ENCODE measurements around the gene TAX1BP1.

Gene TAX1BP1

DNA sequence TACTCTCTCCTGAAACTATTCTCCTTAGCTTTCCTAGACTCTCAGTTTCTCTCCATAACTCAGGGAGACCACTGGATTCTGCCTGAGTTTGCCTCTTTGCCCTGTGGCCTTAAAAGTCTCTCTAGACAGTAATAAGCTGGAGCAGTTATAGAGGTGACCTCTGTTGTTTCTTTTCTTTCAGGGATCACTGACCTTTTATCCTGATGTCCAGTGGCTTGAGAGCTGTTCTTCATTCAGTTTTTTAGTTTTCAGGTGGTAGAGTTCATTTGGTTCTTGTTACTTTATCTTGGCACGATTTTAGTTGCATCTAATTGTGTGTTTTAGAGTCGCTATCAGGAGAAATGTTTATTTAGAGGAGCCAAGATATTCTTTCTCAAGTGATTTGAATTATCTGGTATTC lies 37.7 kb downstream of the TAX1BP1 start:
- no peak overlapping the region for H3K4me3 ChIP-seq (ENCODE audit: low read depth, low read length)

DNA sequence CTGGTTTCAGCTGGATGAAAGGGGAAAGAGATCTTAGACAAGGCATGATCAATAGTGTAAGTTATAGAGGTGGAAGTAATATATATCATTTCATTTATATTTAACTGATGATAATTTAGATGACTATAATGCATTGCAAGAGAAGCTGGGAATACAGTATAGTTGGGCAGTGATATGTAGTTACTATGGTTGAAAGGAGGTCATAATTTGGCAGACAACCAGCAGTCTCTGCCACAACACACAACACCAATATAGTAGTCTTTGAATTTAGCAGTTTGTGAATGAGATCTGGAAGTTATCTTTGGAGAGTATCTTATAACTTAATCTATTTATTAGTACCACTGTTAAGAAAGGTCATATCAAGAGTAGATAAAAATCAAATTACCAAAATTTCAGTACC lies 39.9 kb downstream of the TAX1BP1 start:
- no peak overlapping the region for H3K4me3 ChIP-seq (ENCODE audit: low read depth, low read length)

DNA sequence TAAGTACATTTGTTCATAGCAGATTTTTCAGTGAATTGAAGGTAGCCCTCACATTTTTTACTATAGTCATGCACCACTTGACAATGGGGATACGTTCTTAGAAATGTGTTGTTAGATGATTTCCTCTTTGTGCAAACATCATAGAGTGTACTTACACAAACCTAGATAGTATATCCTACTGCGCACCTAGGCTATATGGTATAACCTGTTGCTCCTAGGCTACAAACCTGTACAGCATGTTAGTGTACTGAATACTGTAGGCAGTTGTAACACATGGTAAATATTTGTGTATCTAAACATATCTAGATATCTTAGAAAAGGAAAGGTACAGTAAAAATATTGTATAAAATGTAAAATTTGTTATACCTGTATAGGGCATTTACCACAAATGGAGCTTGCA lies 41.2 kb downstream of the TAX1BP1 start:
- H3K4me3 ChIP-seq (ENCODE audit: low read depth, low read length), result no peak overlapping the region

DNA sequence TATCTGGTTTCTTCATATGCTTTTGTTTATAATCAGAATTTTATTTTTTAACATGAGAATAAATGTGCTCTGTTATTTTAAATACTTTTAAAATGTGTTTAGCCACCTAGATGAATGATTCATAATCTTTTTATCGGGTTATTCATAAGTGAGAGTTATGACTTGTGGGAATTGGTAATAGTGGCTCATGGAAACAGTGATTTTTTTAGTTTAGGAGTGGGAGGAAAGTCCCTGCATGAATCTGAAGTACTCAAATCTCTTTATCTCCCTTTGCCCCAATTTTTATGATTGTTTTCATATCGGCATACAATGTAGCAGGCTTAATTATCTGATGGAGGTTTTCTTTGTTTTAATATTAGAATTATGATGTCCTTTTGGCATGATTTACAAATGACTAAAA lies 42.9 kb downstream of the TAX1BP1 start:
- H3K4me3 ChIP-seq (ENCODE audit: low read depth, low read length), result no peak overlapping the region

DNA sequence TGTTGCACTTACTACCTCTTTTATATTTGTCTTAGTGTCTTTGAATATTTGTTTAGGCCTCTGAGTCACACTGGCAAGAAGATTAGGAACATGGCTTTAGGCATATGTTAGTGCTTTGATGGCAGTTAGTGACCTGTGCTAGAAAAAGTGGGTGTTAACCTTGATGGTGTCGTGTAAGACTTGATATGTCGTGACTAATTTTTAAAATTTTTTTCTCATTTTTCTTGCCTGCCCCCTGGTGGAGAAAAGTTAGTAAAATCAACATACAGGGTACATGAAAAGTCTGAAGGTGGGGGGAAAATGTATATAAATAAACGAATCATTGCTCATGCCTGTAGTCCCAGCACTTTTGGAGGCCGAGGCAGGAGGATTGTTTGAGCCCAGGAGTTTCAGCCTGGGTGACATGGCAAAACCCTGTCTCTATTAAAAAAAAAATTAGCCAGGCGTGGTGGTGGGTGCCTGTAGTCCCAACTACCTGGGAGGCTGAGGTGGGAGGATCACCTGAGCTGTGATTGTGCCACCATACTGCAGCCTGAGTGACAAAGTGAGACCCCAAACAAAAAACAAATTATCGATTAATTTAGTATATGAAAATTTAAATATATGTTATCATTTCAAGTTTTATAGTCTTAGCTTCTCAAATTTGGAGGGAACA lies 44.6 kb downstream of the TAX1BP1 start:
- H3K4me3 ChIP-seq (ENCODE audit: low read depth, low read length), result no peak overlapping the region

DNA sequence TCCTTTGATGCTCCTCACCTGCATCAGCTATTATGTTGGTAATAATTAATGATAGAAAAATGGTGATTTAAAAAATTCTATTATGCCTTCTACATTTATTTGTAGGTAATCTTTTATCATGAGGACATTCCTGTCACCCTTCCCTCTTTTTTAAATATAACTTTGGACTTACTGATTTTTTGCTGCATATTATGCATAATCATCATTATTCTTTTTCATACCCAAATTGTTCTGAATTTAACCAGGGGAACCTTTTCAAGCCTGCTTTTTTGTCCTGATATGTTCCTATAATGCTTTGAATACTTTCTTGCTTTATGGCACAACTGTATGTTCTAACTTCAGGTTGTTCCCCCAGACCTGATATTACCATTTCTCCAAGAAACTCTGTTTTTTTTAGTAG lies 48.5 kb downstream of the TAX1BP1 start:
- H3K4me3 ChIP-seq (ENCODE audit: low read depth, low read length), result no peak overlapping the region

DNA sequence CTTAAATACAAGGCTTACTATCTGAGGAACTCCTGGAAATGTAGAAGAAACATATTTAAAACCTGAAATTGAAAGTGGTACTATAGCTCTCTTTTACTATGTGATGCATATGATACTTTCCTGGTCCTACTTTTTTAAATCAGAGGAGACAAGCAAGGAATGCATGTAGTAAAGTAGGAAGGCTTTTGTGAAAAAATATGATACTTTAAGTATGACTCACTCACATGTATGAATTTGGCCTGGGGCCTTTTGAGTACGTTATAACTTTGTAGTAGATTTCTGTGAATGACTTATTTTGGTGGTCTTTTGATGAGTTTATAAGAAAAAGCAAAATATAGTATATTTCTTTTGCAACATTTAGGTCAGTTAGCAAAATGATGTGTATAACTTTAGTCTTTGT lies 53.8 kb downstream of the TAX1BP1 start:
- no peak overlapping the region for H3K4me3 ChIP-seq (ENCODE audit: low read depth, low read length)

DNA sequence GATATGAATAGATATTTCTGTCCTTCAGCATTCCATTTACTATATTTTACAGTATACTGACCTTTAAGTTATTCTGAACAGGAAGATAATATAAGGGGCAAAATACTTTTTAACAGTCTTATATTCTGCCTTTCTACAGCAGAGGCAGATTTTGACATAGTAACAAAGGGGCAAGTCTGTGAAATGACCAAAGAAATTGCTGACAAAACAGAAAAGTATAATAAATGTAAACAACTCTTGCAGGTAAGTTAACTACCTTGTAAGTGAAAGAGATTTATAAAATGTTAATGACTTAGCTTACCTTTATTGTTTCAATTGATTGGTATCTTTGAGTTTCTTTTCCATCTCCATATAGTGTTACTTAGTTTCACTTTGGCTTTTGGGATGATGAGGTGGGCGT lies 56.0 kb downstream of the TAX1BP1 start:
- H3K4me3 ChIP-seq (ENCODE audit: low read depth, low read length), result no peak overlapping the region

DNA sequence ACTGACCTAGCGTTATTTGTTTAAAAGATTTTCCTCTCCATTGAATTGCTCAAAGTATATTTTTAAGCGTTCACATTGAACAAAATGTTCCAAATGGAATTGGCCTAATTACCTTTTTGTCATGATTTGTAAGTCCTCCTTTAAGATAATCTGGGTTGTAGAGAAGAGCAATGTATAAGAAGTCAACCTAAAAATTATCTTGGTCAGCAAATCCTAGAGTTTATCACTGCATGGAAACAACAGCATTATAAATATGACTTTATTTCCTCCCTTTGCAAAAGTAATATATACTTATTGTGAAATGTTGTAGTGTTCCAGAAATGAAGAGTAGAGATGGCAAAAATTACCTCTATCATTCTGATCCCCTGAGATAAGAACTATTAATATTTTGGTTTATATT lies 59.2 kb downstream of the TAX1BP1 start:
- H3K4me3 ChIP-seq (ENCODE audit: low read depth, low read length), result no peak overlapping the region

DNA sequence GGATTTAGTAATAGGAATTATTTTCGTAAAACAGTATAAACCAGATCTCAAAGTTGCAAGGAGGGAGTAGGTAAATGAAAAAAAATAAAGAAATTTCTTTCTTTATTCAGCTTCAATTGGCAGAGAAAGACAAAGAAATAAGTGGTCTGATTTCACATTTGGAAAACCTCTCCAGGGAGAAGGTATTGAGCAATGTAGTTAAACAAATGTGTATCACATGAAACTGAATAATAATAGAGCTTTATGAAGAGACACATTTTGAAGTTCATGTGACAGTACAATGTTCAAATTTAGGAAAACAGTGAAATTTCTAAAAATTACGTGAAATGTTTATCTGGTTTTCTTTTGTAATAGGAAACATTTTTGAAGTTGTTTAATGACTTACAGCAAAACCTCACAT lies 63.0 kb downstream of the TAX1BP1 start:
- H3K4me3 ChIP-seq (ENCODE audit: low read depth, low read length), result no peak overlapping the region

DNA sequence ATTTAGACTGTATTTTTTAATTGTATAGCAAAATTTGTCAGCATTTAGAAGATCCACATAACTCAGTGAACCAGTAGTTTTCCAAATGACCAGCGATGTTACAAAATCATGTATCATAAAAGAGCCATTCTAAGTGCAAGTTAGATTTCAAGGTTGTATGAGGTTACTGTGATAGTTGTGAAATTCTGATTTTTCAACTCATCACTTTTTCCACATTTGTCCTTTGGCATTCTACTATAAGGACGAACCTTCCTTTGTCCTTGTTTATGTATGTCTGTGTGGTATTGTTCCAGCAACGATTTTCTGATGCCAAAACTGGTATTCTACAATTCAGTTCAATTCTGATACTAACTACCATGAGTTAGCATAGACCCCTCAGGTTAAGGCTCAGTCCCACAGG lies 64.2 kb downstream of the TAX1BP1 start:
- no peak overlapping the region for H3K4me3 ChIP-seq (ENCODE audit: low read depth, low read length)

DNA sequence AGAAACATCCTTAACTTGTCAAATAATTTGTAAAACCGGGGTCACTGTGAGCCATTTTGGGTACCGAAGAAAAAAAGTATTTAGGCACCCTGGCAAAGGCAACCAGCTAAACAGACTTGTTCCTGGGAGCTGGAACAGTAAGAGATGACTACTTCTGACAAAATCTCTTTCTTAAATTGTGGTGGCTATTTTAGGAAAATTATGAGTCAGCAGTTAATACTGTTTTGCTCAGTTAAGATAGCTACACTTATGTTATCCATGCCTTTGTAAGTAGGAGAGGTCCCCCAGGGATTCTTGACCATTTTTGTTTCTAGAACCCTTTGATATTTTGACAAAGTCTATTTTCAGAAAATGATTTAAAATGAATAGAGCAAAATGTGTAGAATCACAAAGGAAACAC lies 68.7 kb downstream of the TAX1BP1 start:
- H3K4me3 ChIP-seq (ENCODE audit: low read depth, low read length), result no peak overlapping the region

DNA sequence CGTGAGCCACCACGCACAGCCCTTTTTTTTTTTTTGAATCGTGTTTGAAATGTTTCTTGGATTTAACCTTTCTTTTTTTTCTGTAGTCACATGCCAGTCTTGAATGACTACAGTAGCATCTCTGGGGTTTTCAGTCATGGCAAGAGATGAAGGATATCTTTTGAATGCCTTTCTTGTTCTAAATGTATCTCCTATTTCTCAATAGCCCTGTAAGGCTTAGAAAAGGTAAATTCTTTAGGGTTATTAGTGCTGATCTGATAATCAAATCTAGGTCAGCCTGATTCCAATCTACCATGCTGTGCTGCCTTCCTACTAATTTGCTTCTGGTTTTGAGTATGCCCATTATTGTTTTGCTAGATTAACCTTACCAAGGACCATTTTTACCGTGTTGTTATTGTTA lies 70.2 kb downstream of the TAX1BP1 start:
- no peak overlapping the region for H3K4me3 ChIP-seq (ENCODE audit: low read depth, low read length)

DNA sequence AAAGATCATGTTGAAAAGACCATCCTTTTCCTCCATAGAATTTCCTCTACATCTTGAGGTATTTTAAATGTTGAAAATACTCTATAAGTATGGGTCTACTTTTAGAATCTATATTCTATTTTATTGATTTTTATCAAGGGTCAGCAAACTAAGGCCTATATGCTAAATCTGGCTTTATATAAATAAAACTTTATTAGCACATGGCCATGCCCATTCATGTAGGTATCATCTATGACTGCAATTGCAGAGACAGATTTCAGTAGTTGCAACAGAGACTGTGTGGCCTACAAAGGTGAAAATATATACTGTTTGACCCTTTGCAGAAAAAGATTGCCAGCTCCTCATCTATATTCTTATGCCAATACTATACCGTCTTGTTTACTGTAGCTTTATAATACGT lies 72.7 kb downstream of the TAX1BP1 start:
- no peak overlapping the region for H3K4me3 ChIP-seq (ENCODE audit: low read depth, low read length)

DNA sequence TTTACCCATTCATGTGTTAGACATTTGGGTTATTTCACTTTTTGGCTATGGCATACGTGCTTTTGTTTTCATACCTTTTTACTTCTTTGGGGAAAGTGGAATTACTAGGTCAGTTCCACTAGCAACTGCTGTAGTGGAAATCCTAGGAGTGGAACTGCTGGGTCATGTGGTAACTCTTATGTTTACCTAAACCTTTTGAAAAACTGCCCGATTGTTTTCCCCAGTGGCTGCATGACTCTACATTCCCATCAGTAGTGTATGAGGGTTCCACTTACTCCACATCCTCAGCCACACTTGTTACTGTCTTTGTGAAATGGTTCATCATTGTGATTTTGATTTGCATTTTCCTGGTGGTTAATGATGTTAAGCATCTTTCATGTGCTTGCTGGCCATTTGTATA lies 82.3 kb downstream of the TAX1BP1 start:
- H3K4me3 ChIP-seq (ENCODE audit: low read depth, low read length), result no peak overlapping the region

DNA sequence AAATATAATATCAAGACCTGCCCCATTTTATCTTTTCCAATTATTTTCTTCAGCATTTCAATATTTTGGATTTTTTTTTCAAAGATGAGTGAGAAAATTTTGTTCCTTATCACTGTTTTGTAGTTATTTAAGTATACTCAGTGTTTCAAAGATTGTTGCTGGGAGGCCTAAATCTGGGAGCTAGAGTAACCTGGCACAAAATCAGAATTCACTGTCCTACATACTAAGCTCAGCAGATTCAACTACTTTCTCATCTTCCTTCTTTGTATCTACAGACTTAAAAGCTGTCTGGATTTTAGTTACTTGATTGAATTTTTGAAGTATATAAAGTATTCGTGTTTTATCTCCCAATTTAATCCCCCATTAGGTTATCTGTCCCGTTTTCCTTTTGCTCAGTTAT lies 85.9 kb downstream of the TAX1BP1 start:
- no peak overlapping the region for H3K4me3 ChIP-seq (ENCODE audit: low read depth, low read length)

DNA sequence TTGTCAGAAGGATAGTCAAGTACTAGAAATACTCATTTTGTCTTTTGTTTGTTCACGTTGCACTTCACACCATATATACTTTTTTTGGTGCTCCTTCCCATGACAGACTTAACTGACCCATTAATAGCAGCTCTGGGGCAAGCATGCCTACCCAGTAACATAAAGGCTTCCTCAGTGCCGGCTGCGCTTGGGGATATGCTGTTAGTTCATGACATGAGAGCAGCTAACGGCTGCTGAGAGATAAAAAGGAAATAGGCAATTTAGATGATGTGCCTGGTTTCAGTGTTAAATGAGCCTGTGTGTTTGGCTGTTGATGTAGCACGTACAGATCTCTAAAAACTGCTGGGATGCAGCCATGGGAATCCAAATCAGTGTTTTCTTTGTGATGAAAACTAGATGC lies 86.4 kb downstream of the TAX1BP1 start:
- H3K4me3 ChIP-seq (ENCODE audit: low read depth, low read length), result no peak overlapping the region

DNA sequence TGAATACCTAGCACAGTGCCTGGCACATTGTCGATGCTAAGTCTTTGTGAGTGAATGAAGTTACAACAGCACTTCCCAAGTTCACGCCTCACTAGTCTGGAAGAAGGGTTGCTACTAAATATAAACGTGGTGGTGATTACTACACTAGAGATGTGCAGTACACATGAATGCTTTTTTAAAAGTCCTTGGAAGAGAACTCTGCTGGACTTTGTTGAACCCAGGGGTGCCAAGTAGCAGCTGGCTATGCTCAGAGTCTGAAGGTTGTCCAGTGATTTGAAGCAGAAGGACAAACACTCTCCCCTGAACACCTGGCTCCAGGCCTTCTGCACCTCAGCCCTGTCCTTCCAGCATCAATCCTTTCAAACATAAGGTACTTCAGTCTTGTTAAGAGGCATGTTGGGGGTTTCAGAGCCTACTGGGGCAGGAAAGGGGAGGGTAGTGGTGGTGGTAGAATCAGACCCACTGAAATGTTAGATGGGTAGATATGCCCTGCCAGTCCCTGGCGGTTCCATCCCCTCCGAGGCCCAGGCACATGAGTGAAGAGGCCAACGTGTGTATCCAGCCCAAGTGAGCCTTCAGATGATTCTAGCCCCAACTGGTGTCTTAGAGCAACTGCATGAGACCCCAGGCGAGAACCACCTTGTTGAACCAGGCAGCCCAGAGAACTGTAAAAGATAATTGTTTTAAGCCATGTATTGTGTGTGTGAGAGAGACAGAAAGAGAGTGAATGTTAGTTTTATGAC lies 94.4 kb downstream of the TAX1BP1 start:
- no peak overlapping the region for H3K4me3 ChIP-seq (ENCODE audit: low read depth, low read length)

DNA sequence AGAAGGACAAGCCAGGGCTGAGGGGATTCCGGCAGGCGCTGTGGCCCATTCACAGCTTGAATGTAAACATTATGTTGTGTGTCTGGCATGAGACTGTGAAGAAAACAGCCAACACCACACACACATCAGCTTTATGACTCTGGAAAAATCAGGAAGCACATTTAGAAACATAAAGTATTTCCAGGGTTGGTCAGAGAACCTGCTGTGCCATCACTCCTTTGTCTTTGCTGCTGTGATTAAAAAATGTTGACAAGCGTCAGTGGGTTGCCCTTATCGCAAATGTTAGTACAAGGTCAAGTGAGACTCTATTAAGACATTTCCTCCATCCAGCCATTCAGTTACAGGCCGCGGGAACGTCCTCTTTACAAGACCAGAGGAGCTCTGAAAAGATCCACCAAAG lies 95.4 kb downstream of the TAX1BP1 start:
- no peak overlapping the region for H3K4me3 ChIP-seq (ENCODE audit: low read depth, low read length)

DNA sequence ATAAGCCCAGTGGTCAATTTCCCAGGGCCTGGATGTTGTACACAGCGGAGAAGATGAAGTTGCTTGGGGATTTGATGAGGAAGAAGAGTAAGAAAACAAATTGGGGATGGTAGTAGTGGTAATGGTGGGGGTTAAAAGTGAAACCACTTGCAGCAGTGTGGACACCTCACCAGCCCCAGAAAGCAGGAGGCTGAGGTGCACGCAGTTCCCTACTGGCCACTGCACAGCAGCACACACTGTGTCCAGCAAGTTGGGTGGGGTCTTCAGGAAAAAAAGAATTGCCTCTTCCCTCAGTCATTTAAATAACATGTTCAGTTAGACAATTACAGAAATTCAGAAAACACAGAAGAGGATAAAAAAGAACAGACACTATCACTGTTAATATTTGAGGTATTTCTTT lies 96.6 kb downstream of the TAX1BP1 start:
- no peak overlapping the region for H3K4me3 ChIP-seq (ENCODE audit: low read depth, low read length)

DNA sequence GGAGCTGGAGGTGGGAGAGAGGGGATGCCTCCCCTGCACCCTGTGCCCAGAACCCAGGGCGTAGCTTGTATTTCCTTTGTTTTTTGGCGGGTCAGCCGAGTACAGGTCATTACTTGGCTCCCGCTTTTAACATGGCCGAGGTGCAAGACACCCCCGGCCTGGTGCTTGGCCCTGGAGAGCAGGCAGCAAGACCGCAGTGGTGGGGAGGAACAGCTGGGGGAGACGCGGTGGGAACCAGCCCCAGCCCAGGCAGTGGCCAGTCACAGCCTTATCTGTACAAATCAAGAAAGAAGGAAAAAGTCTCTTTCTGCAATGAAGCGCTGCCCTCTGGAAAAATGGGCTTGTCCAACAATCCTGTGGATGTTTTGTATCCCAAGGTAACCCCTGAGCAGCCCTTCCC lies 99.1 kb downstream of the TAX1BP1 start:
- no peak overlapping the region for H3K4me3 ChIP-seq (ENCODE audit: low read depth, low read length)

DNA sequence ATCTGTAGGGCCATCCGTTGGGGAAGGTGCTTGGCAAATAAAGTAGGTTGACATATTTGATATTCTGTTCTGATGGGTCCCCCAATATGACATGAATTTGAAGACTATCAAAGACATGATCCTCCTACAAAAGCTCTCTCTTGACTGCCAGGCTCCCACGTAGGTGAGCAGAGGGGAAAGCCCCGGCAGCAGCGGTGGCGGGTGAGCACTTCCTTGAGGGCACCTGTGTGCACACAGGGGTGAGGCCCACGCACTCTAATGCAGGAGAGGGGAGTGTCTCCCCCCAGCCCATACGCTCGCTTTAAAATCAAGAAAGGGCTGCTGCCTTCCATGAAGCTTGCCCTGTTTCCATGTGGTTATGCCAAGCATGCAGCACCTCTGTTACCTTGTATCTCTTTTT lies 100.4 kb downstream of the TAX1BP1 start:
- no peak overlapping the region for H3K4me3 ChIP-seq (ENCODE audit: low read depth, low read length)

Measured in iPS-11a (cell line).